ENCODE measurements around the gene MAPK12. TPM values are rescaled to one million over a fixed set of nuclear protein-coding genes. Genes with fewer than 3 reads are reported as not detected.

MAPK12 gene
- total and polyA plus RNA-seq, 8 donors = 11.6 to 31.4 (median 18.4) TPM

- H3K27ac ChIP-seq = no peak overlapping the region
Observed at GRCh38 chr22:50289942-50290630, 28.6 kb upstream of the MAPK12 start.

GRCh38 chr22:50289151-50289941 lies 27.9 kb upstream of the MAPK12 start:
- Histone ChIP-seq H3K27ac (no peak overlapping the region), H3K4me3 (no peak overlapping the region), H3K36me3 (peaks cover 0 to 64% of the 10 kb centered on the region in 2 donors), H3K27me3 (peaks cover 0 to 24% of the 10 kb centered on the region in 2 donors), H3K4me1 (peaks cover 21 to 29% of the 10 kb centered on the region in 2 donors), H3K9me3 (no peaks in the 10 kb centered on the region)
- no peak for ATAC-seq
- no peak for TF ChIP-seq CTCF (IDR thresholded peaks at IDR 0.05)
- intact Hi-C loops (cut with DNase I) = no loop called here
- no peak for DNase-seq

More at GRCh38 chr22:50289942-50290630, 28.6 kb upstream of the MAPK12 start:
- no peak for TF ChIP-seq CTCF (IDR thresholded peaks at IDR 0.05)
- no peak overlapping the region for H3K4me3 ChIP-seq
- no peak for ATAC-seq
- intact Hi-C loops (cut with DNase I) = no loop called here
- H3K27me3 ChIP-seq = peaks cover 0 to 24% of the 10 kb centered on the region in 2 donors
- H3K4me1 ChIP-seq = peaks cover 27 to 35% of the 10 kb centered on the region in 2 donors
- DNase-seq = no peak
- no peaks in the 10 kb centered on the region for H3K9me3 ChIP-seq
- peaks cover 0 to 57% of the 10 kb centered on the region in 2 donors for H3K36me3 ChIP-seq

GRCh38 chr22:50287731-50288130 lies 26.2 kb upstream of the MAPK12 start:
- TF ChIP-seq CTCF (IDR thresholded peaks at IDR 0.05) = no peak
- DNase-seq = no peak
- Histone ChIP-seq H3K4me3 (no peak overlapping the region), H3K36me3 (peaks cover 0 to 80% of the 10 kb centered on the region in 2 donors), H3K27me3 (peaks cover 0 to 10% of the 10 kb centered on the region in 2 donors), H3K9me3 (no peaks in the 10 kb centered on the region), H3K27ac (no peak overlapping the region), H3K4me1 (peaks cover 6 to 13% of the 10 kb centered on the region in 2 donors)
- intact Hi-C loops (cut with DNase I) = no loop called here
- no peak for ATAC-seq

GRCh38 chr22:50286701-50287318 lies 25.3 kb upstream of the MAPK12 start:
- ATAC-seq (no peak), DNase-seq (no peak)
- Histone ChIP-seq H3K27me3 (peaks cover 0 to 3% of the 10 kb centered on the region in 2 donors), H3K4me1 (peaks cover 0 to 4% of the 10 kb centered on the region in 2 donors), H3K36me3 (peaks cover 2 to 89% of the 10 kb centered on the region in 2 donors), H3K4me3 (no peak overlapping the region), H3K27ac (no peak overlapping the region), H3K9me3 (no peaks in the 10 kb centered on the region)
- intact Hi-C loops (cut with DNase I) = no loop called here
- TF ChIP-seq CTCF (IDR thresholded peaks at IDR 0.05) = no peak

- intact Hi-C loops (cut with DNase I) = no loop called here
- TF ChIP-seq CTCF (IDR thresholded peaks at IDR 0.05) = no peak
- no peaks in the 10 kb centered on the region for H3K9me3 ChIP-seq
- no peak overlapping the region for H3K27ac ChIP-seq
- H3K36me3 ChIP-seq = peaks cover 5 to 94% of the 10 kb centered on the region in 2 donors
- no peak overlapping the region for H3K4me3 ChIP-seq
- no peak for ATAC-seq
- H3K27me3 ChIP-seq = no peaks in the 10 kb centered on the region
- no peaks in the 10 kb centered on the region for H3K4me1 ChIP-seq
- no peak for DNase-seq
Observed at GRCh38 chr22:50286275-50286674, 24.8 kb upstream of the MAPK12 start.
